Measurements from ENCODE around the gene GASK1A.
"Not testable (repeated sequence)": the region's sequence is repeated elsewhere in the genome, so short reads cannot be mapped to it uniquely, and the experiment has no call there.

The GASK1A gene

GRCh38 chr3:42970976-42971772 lies 7.9 kb upstream of the GASK1A start:
- H3K27ac ChIP-seq: no peak overlapping the region
- TF ChIP-seq CTCF (conservative IDR thresholded peaks at IDR 0.05): no peak

GRCh38 chr3:42974906-42975305 lies 4.2 kb upstream of the GASK1A start:
- not testable (repeated sequence) for H3K27ac ChIP-seq

- H3K27ac ChIP-seq: no peak overlapping the region
Measured at GRCh38 chr3:42975456-42975855, 3.7 kb upstream of the GASK1A start.

GRCh38 chr3:42975955-42976354 lies 3.2 kb upstream of the GASK1A start:
- no peak overlapping the region for H3K27ac ChIP-seq
- TF ChIP-seq CTCF (conservative IDR thresholded peaks at IDR 0.05): no peak

More at GRCh38 chr3:42975456-42975855, 3.7 kb upstream of the GASK1A start:
- TF ChIP-seq CTCF (conservative IDR thresholded peaks at IDR 0.05): no peak

GRCh38 chr3:42980209-42980608 lies 1.1 kb downstream of the GASK1A start:
- no peak for TF ChIP-seq CTCF (conservative IDR thresholded peaks at IDR 0.05)
- no peak overlapping the region for H3K27ac ChIP-seq

- no peak for TF ChIP-seq CTCF (conservative IDR thresholded peaks at IDR 0.05)
- no peak overlapping the region for H3K27ac ChIP-seq
Measured at GRCh38 chr3:42980909-42981308, 1.8 kb downstream of the GASK1A start.

GRCh38 chr3:42982645-42983412 lies 3.7 kb downstream of the GASK1A start:
- TF ChIP-seq CTCF (conservative IDR thresholded peaks at IDR 0.05): no peak
- no peak overlapping the region for H3K27ac ChIP-seq

- TF ChIP-seq CTCF (conservative IDR thresholded peaks at IDR 0.05): no peak
Measured at GRCh38 chr3:42983927-42984326, 4.8 kb downstream of the GASK1A start.

More at GRCh38 chr3:42983927-42984326, 4.8 kb downstream of the GASK1A start:
- no peak overlapping the region for H3K27ac ChIP-seq
